Posterior vena cava (tissue), 2 donors: ENCODE results near the gene CRIM1. TPM values are rescaled to one million over a fixed set of nuclear protein-coding genes. Genes with fewer than 3 reads are reported as not detected.

Source experiments
- DNase-seq: peaks from one replicate; pipeline ENCODE4 v3.0.0-alpha.2; 2020; ENCODE audit warnings: low spot score
- intact Hi-C, 2 donors: fragments of 100-400 bp; cut with DNase I; formaldehyde crosslinking; loops; one replicate each; pipeline versions ENCODE4 v1.14.1 to v1.14.2; 2022 to 2023
- total RNA-seq, 2 donors: library from RNA; stranded (reverse); fragmentation: NEBNext Ultra II Directional; extraction: Animal tissue kit (Norgen Biotek cat#: 25700); gene quantifications; one replicate each; pipeline ENCODE4 v1.2.1, GENCODE V29; 2021
- donor health status: DM: yes; HTN: yes; CAD: no.
- donor health status: DM: yes; HTN: yes; CAD: no.

Gene CRIM1
- total RNA-seq, 2 donors from 2014 or later, result 103 to 143 TPM

DNA sequence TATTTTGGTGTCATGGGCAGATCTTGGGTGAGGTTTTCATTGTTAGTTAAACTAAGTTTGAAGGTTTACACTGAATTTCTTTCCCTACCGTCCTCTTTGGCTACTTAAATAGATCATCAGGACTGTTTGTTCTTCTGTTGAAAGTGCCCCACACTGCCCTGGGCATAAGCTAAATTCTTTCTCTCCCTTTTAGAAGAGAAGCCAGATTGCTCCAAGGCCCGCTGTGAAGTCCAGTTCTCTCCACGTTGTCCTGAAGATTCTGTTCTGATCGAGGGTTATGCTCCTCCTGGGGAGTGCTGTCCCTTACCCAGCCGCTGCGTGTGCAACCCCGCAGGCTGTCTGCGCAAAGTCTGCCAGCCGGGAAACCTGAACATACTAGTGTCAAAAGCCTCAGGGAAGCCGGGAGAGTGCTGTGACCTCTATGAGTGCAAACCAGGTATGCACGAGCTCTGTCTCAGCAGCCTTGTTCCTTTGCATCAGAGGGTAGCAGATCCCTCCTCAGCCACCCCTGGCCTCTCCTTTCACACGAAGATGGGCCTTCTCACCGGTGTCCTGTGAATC, 85.6 kb downstream of the CRIM1 start:
- no peak for DNase-seq
- intact Hi-C loops, result no loop called here

DNA sequence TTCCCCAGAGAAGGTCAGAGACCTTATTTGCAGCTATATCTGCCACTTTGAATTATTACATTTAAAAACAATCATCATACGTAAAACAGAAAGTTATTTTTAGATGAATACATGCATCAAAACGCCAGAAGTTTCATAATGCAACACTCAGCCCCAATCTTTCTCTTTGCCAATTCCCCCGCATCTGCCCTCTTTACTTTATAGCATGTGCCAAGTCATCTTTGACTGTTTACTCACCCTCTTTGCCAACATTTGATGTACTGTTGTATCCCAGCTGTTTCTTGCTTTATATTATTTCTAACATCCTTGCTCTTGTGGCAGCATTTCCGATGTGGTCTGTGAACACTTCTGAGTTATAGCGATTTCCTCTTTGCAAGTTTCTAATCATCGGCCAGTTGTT, 86.2 kb downstream of the CRIM1 start:
- DNase-seq, result no peak
- intact Hi-C loops, result no loop called here

DNA sequence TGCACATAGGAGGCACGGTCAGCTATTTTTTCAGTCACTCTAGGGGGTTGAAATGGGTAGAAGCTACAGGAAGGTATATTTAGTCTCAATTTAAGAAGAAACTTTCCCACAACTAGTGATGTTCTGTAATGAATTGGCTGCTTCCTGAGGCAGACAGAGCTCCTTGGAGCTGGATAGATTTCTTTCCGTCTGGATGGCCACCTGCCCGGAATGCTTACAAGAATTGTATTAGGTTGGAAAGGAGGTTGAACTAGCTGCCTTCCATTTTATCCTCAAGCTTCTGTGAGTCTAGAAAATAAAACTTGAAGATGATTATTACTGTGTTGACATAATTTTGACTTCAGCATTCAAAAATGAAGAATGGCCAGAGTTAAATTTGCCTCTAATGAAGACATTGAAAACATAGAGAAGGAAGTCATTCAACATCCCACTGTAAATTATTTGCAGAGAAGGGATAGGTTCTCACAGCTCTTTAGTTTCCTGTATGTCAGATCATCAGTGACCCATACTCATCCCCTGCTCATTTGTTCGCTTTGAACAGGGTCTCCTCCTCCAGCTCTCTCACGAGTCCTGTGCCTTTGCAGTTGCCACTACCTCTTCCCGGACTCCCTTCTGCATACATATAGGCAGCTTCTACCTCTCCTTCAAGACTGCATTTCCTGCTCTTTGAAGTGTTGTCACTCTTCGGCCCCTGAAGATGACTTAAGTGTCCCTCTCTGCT, 88.8 kb downstream of the CRIM1 start:
- intact Hi-C loops, result no loop called here
- no peak for DNase-seq

DNA sequence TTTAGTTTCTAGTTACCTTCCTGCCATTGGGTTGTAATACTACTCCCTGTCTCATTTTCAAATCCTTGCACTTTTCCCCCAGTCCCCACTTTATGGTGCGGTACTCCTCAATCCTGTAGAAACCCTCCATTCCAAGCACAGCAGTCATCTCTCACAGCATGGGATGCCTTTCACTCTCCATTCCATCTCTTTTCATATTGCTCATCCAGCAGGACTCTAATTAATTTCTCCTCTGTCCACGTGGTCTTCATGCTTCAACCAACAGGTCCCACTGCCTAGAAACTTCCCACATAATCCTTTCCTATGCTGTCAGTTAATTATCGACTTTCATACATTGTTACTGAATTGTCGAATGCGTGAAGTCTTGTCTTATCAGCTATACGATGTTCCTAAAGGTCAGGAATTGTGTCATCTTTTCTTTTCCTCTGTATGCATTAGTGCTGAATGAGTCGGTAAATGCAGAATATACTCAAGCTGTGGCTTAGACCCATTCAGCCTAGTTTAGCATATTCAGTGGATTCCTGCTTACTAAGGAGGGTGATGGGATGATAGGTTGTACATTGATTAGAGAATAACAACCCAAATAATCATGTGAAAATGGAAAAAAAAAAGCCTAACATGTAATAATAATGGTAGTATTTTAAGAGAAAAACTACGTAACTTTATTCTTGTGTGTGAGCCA, 89.7 kb downstream of the CRIM1 start:
- no peak for DNase-seq
- intact Hi-C loops, result no loop called here

DNA sequence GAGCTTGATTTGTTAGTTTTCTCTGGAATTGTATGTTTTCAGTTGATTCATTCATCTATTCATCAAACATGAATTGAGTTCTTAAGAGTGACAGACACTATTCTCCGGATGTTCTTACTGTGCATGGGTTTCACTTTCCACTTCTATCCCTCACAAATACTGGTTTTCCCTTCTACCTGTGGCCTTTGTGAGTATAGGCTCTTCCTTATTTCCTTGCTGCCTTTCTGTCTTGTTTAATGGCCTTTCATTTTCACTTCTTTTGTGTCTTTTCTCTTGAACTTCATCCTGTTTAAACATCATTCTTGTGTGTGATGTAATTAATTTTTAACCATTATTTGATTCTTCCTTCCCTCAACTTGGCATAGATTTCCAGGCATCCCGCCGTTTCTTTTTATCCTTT, 90.7 kb downstream of the CRIM1 start:
- intact Hi-C loops, result no loop called here
- no peak for DNase-seq

DNA sequence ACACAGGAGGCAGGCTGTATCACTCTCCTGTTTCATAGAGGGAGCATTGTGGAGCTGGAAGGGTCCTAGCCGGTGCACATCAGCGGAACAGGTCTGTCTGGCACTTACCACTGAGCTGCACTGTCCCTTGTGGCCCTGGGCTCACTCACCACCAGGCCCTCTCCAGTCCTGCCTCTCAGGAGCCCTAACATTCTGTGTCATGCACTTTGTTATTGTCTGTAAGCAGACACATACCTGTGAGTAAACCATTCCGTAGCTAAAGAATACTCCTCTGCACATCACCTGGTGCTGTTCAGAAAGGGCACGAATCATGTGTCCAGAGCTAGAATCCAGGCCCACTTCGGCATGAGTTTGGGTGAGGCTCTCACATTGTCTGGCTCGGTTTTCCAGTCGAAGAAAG, 93.6 kb downstream of the CRIM1 start:
- intact Hi-C loops, result no loop called here

DNA sequence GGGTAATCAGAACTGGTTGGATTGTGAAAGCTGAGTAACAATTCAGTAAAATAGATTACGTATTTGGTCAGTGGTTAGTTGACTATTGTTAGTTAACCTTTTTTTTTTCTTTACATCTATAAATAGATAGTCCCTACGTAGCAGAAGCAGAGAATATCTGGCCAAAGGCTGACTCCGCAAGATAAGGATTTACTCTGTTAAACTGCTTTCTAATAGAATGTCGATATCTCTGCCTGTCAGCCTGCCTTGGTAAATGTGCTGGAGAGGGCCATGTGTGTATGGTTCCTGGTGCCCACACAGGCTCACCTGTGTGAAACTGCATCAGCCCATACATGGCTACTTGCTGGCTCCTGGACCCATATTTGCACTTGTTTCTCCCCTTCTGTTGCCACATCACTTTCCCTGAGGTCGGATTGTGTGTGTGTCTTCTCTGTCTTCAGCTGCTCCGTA, 94.4 kb downstream of the CRIM1 start:
- intact Hi-C loops, result loop anchor here in 1 of 2 donors (10.0 kb wide), 1 partner anchor 95 kb away; the partner anchor contains the start of gene CRIM1
- no peak for DNase-seq

More for the DNA sequence above, 93.6 kb downstream of the CRIM1 start:
- no peak for DNase-seq

DNA sequence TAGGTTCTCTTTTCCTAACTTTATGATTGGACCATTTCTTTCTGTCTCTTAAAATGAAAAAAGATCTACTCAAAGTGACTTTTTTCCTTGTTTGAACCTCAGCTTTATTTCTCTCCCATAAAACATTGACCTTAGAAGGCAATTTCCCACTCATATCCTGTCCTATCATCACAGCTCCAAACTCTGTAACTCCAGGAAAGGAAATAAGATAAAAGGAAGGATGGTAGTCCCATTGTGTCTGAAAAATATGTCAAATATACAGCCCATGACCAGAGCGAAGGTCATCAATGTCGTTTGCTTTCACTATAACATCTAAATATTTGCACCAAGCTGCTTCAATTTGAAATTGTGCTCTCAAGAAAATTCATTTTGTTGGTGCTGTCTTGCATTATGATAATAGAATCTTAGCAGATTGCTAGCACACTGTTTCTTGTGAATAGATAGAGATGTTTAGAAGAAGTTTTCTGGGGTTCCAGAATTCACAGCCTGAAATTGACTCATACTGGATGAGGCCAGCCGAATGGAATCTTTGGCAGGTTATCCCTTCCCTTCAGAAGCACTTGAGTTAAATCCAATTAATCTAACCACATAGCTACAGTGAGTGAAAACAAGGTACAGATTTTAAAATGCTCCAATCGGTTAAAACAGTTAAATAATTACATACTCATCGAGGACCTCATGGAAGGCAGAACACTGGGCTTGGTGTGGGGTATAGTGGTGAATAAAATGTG, 95.1 kb downstream of the CRIM1 start:
- no peak for DNase-seq
- intact Hi-C loops, result loop anchor here in 1 of 2 donors (10.0 kb wide), 1 partner anchor 96 kb away; the partner anchor contains the start of gene CRIM1

DNA sequence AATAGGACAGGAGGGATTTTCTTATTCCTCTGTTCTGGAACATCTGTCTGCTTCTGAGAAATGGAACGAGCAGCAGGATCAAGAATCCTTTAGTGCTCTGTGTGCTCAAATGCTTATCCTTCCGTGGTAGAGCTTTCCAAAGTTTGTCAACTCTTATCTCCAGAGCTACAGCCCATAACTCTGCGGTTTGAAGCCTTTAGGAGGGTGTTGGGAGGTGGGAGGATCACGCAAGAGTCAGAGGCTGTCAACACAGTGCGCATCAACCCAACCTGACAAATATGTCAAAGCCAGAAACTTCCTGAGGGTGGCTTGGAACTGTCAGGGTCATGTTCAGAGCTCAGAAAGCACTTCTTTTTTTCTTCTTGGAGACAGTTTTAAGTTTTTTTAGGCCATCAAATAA, 95.9 kb downstream of the CRIM1 start:
- intact Hi-C loops, result loop anchor here in 1 of 2 donors (10.0 kb wide), 1 partner anchor 97 kb away; the partner anchor contains the start of gene CRIM1
- DNase-seq, result no peak

DNA sequence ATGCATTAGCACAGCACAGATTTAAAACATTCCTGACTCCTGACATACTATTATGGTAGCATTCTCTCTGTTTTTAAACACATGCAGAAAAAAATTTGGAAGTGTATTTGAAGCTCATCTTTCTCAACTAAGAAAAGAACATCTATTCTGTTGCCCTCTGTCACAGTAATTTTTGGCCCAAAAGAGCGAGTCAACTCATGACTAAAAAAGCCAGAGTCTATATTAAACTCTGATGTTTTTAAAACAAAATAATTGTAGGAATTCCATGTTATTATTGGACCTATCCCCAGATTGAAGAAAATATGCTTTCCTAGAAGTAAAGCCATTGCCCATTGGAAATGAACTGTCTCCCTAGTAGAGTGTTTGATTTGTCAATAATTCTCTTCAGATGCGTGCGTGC, 96.7 kb downstream of the CRIM1 start:
- no peak for DNase-seq
- intact Hi-C loops, result loop anchor here in 1 of 2 donors (10.0 kb wide), 1 partner anchor 97 kb away; the partner anchor contains the start of gene CRIM1

DNA sequence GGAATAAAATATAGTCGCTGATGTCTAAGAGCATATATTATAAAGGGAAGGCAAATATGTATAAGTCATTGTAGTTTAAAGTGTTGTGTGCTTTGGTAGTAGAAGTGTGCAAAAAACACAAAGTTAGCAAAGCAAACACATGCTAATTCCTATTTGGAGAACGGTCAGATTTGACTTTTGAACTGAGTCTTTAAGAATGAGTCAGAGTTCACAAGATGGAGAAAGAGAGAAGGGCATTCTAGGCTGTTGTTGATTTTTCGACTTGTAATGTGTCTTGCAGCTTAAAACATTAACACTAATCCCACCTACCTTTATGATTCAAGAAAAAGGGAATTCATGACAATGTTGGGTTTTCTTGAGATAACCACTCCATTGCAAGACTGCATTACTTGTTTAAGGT, 98.1 kb downstream of the CRIM1 start:
- intact Hi-C loops, result loop anchor here in 1 of 2 donors (10.0 kb wide), 1 partner anchor 99 kb away; the partner anchor contains the start of gene CRIM1
- DNase-seq, result no peak

DNA sequence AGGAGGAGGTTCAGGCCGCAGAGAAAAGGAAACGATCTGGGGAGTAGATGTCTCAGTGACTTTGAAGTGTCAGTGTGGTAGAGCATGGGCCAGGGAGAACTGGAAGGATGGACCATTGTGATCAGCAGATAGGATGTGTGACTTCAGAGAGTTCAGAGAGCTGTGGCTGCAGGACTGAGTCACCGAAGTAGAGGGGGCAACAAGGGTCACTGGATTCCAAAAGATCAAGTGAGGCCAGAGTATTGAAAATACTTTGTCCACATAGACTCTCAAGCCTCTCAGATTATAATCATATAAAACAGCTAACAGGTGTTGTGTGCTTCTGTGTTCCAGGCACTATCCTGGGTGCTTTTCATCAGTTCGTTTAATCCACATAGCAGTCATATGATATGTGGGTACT, 99.4 kb downstream of the CRIM1 start:
- DNase-seq, result no peak
- intact Hi-C loops, result loop anchor here in 1 of 2 donors (10.0 kb wide), 1 partner anchor 100 kb away; the partner anchor contains the start of gene CRIM1

DNA sequence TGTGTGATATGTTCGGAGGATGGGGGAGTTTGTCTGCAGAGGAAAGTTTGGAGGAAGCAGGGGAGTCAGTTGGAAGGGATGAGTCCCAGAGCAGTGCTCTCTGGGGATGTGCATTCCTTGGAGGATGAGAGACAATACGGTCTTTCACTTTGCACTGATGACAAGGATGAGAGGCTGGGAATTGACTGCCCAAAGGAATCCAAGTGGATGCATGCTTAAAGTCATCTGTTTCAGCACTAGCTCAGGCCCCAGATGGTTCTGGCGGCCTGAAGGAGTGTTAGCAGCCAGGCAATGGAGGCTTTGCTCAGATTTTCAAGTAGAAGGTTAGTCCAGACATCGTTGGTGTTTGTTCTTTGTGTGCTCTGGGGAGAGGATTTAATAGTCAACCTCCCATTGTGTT, 100.2 kb downstream of the CRIM1 start:
- intact Hi-C loops, result loop anchor here in 1 of 2 donors (10.0 kb wide), 1 partner anchor 101 kb away; the partner anchor contains the start of gene CRIM1

DNA sequence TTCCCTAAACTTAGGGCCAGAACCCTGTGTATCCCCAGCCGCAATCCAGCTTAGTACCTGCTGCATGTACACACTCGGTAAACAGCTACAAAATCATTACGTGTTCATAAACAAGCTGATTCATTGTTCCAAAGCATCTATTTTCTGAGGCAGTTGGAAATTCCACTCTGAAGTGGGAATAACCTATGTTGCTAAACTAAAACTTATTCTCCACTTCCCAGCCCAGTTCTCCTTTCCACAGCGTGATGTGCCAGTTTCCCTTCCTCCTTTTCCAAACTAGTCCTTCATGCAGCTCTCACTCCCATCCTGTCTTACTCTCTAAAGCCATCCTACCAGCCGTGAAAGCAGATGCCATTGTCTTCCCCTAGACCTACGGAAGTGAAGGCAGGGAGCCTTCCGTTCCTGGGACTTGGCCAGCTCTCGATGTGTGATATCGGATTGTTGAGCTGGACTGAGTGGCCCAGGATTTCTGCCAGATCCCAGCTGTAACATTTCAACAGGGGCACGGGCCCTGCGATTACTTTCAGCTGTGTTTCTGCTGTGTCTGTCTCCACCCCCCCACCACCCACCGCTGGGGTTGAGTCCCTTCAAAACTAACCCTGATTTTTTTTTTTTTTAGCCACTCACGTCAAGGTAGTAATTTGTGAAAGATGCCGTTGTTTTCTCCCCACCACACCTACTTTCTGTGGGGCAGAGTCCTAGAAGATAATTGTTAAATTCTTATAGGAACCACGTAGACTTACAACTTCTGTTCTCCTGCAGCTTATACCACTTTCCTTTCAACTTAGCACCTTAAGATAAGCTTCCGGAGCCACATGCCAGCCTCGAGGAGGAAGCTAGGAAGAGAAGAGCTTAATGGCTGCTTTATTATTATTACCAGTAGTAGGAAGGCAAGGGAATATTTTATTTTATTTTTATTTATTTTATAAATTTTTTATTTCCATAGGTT, 100.9 kb downstream of the CRIM1 start:
- no peak for DNase-seq
- intact Hi-C loops, result loop anchor here in 1 of 2 donors (10.0 kb wide), 1 partner anchor 102 kb away; the partner anchor contains the start of gene CRIM1

More for the DNA sequence above, 100.2 kb downstream of the CRIM1 start:
- DNase-seq, result no peak

DNA sequence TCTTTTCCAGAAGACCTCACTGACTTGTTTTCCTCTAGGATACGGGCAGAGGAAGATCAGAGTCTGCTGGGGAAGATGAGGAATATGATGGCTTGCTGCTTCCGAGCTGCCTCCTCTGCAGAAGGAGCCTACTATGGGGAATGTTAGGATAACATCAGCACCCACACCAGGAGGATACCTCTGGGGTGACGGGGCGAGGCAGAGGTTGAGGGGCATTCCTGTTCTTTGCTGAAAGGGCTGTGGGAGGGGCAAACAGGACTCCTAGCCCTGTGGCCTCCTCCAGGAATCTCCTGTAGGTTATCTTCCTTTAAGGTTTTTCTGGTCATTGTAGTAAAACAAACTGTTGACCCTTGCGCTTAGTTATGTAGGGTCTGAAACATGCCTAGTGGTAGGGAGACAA, 102.5 kb downstream of the CRIM1 start:
- DNase-seq, result no peak
- intact Hi-C loops, result loop anchor here in 1 of 2 donors (10.0 kb wide), 1 partner anchor 103 kb away; the partner anchor contains the start of gene CRIM1

DNA sequence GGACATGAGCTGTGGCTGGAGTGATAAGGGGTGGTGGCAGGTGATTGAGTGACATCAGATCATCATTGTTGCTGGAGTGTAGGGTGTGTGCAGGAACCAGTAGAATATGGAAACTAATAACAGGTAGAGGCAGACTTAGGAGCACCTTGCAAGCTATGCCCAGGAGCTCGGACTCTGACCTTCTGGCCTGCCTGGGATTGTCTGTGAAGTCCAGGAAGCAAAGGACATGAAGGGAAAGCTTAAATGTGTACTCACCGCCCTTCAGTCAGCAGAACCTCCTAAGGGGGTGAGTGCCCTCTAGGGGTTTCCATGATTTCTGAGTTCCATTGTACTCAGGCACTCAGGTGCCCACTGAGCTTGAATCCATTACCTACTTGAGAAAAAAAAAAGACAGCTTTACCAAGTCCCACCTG, 104.2 kb downstream of the CRIM1 start:
- DNase-seq, result no peak
- intact Hi-C loops, result loop anchor here in 1 of 2 donors (10.0 kb wide), 1 partner anchor 105 kb away; the partner anchor contains the start of gene CRIM1

DNA sequence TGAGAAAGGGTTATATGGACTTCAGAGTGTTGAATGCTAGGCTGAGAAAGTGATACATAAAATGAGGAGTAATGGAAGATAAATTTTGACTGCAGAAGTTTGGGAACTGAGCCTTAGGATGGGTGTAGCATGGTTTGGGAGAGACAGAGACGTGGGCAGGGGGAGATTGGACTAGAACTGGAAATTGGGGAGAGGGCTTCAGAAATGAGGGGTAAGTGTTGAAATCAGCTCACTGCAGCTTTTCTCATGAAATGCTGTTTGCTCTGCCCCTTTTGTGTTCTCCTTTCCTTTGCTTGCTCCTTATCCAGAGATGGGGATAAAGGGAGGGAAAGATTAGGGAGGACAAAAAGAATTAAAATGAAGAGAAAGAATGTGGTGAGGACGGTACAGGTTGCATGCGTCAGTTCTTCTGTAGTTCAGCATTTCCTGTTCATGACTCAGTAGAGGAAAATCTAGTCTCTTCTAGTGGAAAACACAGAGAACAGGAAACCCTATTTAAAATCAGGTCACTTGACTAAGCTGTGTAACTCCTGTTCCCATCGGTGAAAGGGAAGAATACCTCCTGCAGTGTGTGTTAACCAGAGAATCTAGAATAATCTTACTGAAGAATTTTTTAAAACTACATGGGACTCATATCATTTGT, 105.6 kb downstream of the CRIM1 start:
- no peak for DNase-seq
- intact Hi-C loops, result no loop called here
